Liver (tissue), 3 donors: Measurements from ENCODE around the gene TRNT1.

Source experiments
- NR2F2 ChIP-seq: IDR thresholded peaks from 2 replicates; pipeline ENCODE4 v1.6.1; 2016; ENCODE audit warnings: antibody characterized with exemption
- RAD21 ChIP-seq, 2 donors: IDR thresholded peaks; 2 replicates each; pipeline ENCODE4 v1.6.1; 2016; ENCODE audit warnings: antibody characterized with exemption in 2 of 2, mild to moderate bottlenecking in 2 of 2
- SP1 ChIP-seq: IDR thresholded peaks from 2 replicates; pipeline ENCODE4 v1.6.1; 2018; ENCODE audit warnings: antibody characterized with exemption, mild to moderate bottlenecking
- YY1 ChIP-seq: IDR thresholded peaks from 2 replicates; pipeline ENCODE4 v1.6.1; 2016; ENCODE audit warnings: antibody characterized with exemption, mild to moderate bottlenecking
- TF ChIP-seq, protein P1 (sequence below): fragments of 150-350 bp; IDR thresholded peaks from 2 replicates; pipeline ENCODE4 v1.5.1; 2017; ENCODE audit warnings: improper control_type of control experiment, low read depth, low read length; ENCODE audit not compliant: missing input control
- TF ChIP-seq, protein P2 (sequence below): IDR thresholded peaks from 2 replicates; pipeline ENCODE4 v1.6.1; 2016; ENCODE audit warnings: antibody characterized with exemption, mild to moderate bottlenecking
- donor health status: healthy.
- donor health status: healthy.

DNA sequence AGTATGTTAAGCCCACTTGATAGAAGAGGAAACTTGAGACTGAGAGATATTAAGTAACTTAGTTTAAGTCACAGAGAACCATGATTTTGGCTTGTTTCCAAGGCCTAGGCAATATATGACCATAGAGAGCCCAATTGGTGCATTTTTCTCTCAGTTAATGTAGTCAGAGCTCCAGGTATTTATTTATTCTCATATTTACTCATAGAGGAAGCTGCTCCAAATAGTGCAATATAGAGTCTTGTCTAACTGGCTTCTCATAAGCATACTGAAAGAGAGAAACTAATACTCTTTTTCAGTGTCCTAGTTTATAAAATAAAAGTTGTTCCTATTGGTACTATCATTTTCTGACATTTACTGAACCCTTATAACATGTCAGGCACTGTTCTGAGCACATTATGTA, 15.2 kb downstream of the TRNT1 start:
- TF ChIP-seq YY1 (no peak), RAD21 (IDR thresholded peaks at IDR 0.05) (no peak), NR2F2 (no peak), SP1 (no peak)
- TF ChIP-seq, protein P1, sequence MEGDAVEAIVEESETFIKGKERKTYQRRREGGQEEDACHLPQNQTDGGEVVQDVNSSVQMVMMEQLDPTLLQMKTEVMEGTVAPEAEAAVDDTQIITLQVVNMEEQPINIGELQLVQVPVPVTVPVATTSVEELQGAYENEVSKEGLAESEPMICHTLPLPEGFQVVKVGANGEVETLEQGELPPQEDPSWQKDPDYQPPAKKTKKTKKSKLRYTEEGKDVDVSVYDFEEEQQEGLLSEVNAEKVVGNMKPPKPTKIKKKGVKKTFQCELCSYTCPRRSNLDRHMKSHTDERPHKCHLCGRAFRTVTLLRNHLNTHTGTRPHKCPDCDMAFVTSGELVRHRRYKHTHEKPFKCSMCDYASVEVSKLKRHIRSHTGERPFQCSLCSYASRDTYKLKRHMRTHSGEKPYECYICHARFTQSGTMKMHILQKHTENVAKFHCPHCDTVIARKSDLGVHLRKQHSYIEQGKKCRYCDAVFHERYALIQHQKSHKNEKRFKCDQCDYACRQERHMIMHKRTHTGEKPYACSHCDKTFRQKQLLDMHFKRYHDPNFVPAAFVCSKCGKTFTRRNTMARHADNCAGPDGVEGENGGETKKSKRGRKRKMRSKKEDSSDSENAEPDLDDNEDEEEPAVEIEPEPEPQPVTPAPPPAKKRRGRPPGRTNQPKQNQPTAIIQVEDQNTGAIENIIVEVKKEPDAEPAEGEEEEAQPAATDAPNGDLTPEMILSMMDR, result no peak
- TF ChIP-seq, protein P2, sequence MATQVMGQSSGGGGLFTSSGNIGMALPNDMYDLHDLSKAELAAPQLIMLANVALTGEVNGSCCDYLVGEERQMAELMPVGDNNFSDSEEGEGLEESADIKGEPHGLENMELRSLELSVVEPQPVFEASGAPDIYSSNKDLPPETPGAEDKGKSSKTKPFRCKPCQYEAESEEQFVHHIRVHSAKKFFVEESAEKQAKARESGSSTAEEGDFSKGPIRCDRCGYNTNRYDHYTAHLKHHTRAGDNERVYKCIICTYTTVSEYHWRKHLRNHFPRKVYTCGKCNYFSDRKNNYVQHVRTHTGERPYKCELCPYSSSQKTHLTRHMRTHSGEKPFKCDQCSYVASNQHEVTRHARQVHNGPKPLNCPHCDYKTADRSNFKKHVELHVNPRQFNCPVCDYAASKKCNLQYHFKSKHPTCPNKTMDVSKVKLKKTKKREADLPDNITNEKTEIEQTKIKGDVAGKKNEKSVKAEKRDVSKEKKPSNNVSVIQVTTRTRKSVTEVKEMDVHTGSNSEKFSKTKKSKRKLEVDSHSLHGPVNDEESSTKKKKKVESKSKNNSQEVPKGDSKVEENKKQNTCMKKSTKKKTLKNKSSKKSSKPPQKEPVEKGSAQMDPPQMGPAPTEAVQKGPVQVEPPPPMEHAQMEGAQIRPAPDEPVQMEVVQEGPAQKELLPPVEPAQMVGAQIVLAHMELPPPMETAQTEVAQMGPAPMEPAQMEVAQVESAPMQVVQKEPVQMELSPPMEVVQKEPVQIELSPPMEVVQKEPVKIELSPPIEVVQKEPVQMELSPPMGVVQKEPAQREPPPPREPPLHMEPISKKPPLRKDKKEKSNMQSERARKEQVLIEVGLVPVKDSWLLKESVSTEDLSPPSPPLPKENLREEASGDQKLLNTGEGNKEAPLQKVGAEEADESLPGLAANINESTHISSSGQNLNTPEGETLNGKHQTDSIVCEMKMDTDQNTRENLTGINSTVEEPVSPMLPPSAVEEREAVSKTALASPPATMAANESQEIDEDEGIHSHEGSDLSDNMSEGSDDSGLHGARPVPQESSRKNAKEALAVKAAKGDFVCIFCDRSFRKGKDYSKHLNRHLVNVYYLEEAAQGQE, result no peak
